D721Med (cell line): ENCODE data around the gene CRHR1.

Experiments used
- DNase-seq: peaks from one replicate; pipeline ENCODE4 v3.0.0; 2011; ENCODE audit warnings: low spot score; ENCODE audit not compliant: insufficient read length
- FAIRE-seq: peaks from 2 replicates; lab custom pipeline; 2011; peaks lifted over from hg19 to GRCh38; lab: Jason Lieb, UNC
- CTCF ChIP-seq: IDR thresholded peaks from 2 replicates; pipeline ENCODE4 v1.5.1; 2012; ENCODE audit warnings: mild to moderate bottlenecking, control low read depth; ENCODE audit not compliant: insufficient read depth; ENCODE audit errors: missing control alignments

Gene CRHR1

GRCh38 chr17:45820052-45820780, 36.1 kb downstream of the CRHR1 start:
- no peak for FAIRE-seq

DNA sequence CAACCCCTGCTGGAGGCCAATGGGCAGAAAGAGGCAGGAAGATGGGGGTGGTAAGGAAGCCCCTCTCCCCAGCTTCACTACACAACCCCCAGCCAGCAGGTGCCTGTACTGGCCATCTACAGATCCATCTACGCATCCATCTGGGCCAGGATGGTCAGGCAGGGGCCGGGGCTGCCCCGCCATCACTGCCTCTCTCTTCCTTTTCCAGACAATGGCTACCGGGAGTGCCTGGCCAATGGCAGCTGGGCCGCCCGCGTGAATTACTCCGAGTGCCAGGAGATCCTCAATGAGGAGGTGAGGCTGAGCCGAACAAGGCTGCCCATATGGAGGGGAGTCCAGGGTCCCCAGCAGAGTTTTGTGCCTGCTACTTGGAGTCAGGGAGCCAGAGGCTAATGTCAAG, 37.0 kb downstream of the CRHR1 start:
- no peak for FAIRE-seq
- DNase-seq: no peak
- no peak for TF ChIP-seq CTCF

More at GRCh38 chr17:45820052-45820780, 36.1 kb downstream of the CRHR1 start:
- DNase-seq: no peak
- no peak for TF ChIP-seq CTCF

DNA sequence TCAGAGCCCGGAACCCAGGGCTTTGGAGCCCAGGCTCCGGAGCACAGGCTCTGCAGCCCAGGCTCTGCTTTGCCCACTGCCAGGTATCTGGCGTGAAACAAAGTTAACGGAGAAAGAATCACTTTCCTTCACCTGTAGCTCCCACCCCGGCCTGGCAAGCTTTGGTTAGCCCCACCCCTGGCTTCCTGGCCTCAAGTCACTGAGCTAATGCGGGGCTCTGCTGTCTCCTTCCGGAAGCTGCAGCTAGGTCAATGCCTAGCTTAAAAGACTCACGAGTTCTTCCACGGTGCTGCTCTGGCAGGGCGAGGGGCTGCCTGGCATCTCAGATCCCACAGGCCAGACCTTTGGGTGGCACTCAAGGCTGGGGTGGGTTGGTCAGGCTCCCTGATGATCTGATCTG, 39.5 kb downstream of the CRHR1 start:
- no peak for FAIRE-seq
- no peak for DNase-seq
- TF ChIP-seq CTCF: no peak

DNA sequence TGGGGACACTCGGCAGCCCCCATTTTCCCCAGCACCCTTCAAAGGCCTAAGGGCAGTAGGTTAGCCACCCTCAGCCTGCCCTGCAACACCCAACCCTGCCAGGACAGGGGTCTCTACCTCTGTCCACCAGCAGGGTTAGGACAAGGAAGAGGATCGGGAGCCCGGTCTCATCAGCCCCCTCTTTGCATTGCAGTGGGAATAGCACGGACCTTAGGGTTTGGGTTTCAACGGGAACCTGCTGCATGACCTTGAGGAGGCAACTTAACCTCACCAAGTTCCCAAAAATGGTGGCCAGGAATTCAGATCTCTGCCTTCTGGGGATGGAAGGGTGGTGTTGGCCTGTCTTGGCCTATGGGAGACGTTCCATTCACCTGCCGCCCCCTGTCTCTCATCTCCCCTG, 40.4 kb downstream of the CRHR1 start:
- FAIRE-seq: no peak
- DNase-seq: no peak

DNA sequence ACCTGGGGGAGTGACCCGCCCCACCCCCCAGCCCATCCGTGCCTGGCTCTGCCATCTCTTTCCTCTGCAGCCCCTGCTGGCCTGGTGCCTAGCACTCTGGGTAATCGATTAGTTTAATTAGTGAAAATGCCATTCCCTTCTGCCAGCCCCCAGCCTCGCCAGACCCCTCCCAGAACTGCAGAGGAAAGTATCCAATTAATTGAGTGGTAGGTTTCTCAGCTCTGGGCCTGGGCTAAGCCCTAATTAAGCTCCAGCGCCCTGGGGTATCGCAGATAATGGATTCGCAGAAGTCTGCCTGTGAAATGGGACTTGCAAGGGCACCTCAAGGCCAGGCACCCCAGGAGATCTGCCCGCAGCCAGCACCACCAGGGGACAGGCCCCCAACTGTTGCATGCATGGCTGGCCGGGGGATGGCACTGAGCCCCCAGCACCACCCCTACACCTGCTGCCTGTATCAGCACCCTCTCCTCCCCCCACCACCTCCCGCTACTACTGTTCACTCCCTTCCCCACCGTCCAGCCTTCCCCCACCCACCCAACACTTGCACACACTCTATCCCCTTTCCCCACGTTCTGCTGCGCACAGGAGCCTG, 40.9 kb downstream of the CRHR1 start:
- FAIRE-seq (no peak), DNase-seq (peak; percentile 74)
- TF ChIP-seq CTCF: no peak

More for the DNA sequence above, 40.4 kb downstream of the CRHR1 start:
- TF ChIP-seq CTCF: no peak

DNA sequence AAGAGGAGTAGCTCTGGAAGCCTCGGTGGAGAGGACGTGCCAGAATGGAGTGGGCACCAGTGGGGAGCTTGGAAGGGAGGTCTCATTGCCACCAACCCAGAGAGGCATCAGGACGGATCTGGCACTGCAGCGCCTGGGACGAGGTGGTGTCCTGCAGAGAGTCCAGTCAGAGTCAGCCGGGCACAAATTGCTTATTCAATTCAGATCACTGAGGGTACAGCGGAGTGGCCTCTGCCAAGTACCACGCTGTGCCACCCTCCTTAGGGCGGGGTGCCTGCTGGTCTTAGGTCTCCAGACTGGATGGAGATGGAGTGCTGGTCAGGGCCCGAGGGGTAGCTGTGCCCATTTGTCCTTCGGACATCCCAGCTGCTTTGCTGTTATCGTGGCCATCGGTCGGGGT, 41.7 kb downstream of the CRHR1 start:
- DNase-seq (no peak), FAIRE-seq (no peak)
- TF ChIP-seq CTCF: no peak
